ENCODE data around the gene CCR2.
"Not testable (repeated sequence)": the region's sequence is repeated elsewhere in the genome, so short reads cannot be mapped to it uniquely, and the experiment has no call there.

Gene CCR2

DNA sequence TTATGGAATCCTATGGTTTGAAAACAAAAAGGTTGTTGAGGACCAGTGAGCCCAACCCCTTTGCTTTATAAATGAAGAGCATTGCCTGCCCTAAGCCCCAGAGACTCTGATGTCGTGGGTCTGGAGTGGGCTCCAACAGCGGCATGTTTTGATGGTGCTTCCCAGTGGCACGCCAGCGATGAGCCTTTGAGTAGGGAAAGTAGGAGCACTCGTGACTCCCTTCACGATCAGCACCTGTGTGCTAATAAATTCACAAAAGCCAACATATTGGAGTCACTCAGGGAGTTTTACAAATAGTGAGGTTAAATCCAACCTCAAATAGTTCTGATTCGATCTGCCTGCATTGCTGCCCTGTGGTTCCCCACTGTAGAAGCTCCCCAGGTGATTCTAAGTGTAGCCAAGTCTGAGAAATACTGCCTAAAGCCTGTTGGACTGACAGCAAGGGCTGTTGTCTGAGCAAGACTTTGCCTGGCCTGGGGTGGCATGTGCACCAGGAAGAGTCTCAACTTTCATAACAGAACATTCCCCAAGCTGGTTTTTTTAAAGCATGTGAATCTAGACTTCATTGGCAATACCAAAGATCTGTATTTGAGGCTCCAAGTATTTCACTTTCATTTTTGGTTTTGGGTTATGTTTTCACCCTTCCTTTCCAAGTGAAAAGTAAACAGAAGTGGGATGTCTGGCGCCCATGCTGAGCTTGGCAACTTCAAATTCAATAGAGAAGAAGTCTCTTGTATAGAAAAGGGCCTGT, 26.7 kb downstream of the CCR2 start:
- no peak for DNase-seq

DNA sequence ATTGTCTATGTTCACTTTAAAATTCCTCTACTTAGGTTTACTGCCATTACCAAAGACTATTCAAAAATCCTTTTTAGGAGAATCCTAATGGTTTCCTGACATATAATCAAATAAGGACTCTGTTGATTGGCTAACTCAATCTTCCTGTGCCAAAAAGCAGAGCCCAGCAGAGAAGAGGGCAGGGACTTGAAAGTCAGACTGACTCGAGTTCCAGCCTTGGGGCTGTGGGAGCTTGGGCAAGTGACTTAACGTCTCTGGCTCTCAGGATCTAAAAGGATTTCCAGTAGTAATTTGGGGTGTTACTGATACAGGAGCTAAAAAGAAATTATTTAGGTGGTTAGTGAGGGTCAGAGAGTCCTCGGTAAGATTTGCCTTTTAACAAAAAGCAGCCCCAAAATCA, 27.7 kb downstream of the CCR2 start:
- DNase-seq: no peak

DNA sequence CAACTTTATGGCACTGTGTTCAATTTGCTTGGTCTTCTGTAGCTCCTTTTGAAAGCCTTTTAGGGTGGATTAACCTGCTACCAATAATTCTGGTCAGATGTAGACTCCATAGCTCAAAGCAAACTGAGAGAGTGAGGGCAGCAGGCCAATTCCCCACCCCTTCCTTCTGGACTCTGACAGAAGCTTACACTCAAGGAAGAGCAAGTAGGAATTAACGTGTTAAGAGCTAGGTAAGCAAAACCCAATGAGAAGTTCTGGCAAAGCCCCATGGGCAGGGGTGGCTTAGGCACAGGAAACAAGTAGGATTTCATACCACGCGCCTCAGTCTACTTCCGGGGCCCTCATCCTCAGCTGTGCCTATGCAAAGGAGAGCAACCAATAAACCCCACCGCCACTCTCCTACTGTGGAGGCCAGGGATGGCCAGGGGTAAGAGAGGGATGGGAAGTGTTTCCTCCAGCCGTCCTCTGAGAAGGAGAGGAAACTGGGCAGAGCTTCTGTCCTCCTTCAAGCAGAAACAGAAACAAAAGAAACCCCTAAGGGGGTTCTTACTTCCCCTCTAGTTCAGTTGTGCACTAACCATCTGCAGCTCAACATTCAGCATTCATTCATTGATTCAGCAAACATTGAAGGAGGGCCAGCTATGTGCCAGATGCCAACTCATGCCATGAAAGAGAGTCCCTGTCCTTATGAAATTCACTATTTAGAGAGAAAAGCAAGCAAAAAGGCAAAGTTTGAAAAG, 29.5 kb downstream of the CCR2 start:
- no peak for DNase-seq

DNA sequence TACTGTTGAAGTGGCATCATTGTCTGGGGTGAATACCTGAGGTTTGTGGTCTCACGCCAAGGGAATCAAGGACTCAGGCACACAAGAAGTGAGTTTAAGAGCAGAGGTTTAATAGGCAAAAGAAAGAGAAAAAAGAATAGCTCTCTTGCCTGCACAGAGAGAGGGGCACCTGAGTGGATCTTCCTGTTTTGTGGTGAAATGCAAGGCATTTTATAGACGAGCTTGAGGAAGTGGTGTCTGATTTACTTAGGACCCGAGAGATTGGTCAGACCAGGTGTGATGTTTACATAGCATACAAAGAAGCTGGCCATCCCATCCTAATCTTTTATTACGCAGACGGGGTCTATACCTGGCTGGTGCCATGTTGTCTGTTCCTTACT, 30.0 kb downstream of the CCR2 start:
- no peak for DNase-seq

DNA sequence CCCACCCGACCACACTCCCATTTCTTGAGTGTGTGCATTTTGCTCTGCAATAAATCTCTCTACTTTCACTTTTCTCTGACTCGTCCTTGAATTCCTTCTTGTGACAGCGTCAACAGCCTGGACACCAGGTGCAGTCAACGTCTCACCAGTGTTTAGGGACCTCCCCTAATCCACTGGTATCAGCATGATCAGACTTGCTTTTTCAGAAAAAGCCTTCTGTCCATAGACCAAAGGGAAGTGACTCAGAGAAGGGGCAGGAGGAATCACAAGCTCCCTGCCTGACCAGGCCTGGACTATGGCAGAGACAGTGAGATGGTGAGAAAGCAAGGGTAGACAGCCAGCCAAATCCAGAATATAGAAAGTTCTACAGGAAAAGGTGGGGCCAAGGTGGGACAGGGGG, 32.3 kb downstream of the CCR2 start:
- no peak for DNase-seq

DNA sequence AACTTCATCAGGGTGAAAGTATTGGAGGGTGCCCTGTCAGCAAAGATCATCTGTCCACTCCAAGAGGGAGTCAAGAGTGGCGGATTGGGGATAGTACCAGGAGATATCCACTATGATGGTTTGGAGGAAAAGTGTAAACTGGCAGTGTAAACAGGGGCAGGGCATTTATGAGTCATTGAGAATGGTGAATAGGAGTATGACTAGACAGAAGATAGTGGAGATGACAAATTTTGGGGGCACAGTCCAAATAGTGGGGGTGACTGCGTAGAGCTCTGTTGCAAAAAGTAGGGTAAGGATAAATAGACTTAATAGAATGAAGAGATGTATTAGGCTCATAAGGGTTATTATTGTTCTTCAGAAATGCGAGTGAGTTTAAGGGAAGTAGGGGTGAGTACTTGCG, 34.9 kb downstream of the CCR2 start:
- DNase-seq: not testable (repeated sequence)

DNA sequence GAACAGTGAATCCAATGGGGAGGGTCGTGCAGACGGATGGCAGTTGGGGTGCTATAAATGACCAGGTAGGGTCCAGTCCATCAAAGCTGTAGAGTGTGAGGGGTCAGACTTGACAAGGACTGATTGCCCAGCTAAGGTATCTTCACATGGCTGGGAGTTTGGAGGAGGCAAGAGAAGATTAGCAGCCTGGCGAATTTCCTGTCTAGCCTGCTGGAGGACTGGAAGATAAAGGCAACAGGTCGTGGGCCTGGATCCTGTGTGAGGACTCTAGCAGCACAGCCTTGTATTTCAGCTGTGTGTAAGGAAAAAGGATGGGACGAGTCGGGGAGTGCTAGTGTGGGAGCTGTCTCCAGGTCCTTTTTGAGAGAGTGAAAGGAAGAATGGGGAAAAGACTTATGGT, 35.4 kb downstream of the CCR2 start:
- no peak for DNase-seq

DNA sequence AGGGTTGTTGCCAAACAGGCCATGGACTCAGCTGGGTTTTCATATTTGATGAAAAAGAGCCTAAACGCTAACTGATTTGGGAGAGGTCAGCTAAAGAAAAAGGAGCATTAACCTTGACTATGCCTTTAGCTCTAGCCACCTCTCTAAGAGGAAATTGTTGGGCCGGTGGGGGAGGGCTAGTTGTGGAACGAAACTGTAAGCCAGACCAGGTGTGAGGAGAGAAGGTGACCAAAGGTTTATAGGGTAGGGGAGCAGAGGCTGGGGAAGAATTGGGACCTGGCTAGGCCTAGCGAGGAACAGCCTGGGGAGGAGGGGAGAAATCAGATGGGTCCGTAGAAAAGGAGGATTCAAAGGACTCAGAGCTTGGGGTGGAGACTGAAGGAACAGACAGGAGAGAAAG, 37.6 kb downstream of the CCR2 start:
- DNase-seq: not testable (repeated sequence)

DNA sequence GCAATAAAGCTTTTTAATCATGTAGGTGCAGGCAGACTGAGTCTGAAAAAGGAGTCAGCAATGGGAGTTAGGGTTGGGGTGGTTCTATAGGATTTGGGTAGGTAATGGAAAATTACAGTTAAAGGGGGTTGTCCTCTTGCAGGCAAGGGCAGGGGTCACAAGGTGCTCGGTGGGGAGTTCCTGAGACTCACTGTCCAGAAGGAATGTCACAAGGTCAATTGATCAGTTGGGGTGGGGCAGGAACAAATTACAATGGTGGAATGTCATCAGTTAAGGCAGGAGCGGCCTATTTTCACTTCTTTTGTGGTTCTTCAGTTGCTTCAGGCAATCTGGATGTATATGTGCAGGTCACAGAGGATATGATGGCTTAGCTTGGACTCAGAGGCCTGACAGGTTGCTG, 39.1 kb downstream of the CCR2 start:
- DNase-seq: no peak

DNA sequence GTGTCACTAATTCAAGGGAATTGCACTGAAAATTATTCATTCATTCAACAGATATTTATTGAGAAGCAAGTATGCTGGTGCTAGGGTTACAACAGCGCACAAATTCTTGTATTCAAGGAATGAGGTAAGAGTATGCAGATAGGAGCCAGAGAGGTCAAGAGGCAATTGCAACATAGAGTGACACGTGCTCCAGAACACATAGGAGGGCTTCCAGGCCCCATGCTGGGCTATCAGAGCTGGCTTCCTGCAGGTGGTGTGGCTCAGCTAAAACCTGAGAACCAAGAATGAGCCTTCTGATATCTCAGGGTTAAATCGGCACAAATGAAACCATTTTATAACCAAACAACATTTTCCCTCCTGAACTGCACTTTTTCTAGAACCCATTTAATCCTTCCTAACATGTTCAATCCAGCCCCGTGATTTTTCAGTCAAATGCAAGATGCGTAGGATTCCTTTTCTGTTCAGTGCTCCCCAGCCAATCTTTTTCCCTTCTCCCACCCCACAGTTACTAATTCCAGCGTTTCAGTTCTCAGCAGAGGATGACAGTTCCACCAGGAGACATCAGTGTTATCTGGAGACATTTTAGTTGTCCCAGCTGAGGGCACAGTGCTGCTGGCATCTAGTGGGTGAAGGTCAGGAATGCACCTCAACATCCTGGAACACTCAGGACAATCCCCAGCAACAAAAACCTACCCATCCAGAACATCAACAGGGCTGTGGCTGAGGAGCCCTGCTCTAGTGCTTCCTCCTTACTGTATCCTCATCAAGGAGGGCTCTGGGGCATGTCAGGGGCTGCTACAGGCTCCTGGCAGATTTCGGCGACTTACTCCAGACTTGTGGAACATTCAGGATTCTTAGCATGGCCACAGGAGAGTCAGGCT, 39.9 kb downstream of the CCR2 start:
- no peak for DNase-seq

DNA sequence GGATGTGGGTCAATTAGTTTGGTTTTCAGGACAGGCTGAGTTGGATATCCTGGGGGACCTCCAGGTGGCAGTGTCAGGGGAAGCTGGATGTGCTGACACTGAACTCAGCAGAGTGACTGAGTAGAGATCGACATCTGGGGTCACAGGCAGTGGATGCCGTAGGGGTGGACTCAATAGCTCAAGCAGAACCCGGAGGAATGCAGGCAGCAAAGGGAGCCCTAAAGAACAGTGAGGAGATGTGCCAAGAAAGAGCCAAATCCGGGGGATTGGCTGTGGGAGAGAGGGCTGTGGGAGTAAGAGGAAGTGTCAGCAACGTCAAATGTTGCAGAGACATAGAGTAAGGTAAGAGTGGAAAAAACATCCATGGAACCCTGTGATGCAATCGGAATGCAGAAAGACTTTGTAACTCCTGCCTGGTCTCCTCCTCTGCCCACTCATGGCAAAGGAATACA, 41.3 kb downstream of the CCR2 start:
- DNase-seq: no peak

DNA sequence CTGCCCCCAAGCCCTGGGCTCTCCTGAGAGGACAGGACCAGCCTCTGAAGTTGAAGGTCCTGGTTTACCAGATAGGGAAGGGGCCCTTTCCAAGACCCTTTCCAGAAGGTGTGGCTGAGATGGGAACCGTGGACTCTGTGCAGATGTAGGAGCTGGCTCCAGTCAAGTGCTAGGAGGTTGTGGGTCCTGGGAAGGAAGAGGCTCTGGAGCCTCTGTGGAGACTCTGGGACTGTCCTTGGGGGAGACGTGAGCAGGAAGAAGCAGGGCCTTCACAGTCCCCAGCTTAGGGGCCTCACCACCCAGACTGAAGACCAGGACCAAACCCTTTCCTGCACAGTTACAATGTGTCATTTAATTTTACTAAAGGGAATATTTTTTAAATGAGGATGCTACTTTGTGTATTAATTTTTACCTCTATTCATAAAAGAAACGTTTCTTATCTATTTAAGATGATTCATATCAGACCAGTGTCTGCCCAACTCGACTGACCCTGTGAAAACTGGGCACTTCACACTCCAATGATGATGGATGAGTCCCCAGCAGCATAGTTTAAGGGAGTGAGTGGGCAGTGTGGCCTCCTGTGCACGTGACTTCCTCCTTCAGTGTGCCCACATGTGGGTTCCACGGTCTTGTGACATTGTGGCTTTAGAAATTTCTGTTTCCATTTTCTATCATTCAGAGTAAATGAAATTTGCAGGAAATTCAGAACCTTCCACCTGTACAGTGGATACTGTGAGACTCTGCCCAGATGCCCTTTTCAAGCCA, 42.0 kb downstream of the CCR2 start:
- DNase-seq: no peak

DNA sequence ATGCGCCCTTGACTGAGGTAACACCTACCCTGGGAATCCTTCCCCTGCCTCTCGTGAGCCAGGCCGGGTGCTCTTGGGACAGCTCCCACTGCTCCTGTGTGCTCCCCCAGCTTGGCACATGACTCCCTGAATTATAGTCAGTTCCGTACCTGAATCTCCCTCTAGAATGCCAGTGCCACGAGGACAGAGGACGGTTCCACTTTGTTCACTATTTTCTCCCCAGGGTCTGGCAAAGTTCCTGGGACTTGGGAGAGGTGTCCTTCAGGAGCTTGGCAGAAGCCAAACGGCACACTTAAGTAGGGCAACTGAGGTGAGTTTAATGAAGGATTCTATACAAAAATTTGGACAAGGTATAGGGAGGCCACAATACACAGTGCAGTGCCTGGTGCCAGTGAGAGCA, 43.2 kb downstream of the CCR2 start:
- DNase-seq: no peak

DNA sequence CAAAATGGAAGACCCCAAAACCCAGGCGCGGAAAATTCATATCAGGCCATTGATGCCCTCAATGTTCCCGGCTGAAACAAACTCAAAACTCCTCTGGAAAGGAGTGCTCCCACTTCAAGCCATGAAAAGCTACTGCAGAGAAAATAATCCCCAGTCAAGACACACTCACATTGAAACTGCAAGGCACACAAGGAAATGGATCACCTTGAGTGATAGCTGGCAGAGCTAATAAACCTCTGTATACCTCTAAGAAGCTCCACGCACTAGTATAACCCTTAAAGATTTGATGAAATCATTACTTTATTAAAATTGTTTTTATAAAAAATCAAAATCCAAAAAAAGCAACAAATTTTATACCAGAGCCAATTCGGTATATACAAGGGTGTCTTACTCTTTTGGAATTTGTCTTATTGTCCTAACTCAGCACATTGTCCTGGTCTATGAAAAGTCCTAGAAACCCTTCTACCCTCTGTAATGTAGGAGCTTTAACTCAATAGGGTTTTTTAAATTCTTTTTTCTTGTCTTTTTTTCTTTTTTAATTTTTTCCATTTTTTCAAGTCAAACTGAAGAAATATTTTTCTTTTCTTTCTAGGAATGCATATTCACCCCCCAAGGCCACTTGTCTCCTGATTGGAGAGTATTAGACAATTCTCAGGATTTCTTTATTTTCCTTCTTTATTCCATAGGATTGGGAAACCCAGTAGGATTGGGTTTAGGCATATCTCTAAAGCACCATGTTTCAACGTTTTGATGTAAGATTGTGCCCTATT, 44.5 kb downstream of the CCR2 start:
- DNase-seq: no peak

DNA sequence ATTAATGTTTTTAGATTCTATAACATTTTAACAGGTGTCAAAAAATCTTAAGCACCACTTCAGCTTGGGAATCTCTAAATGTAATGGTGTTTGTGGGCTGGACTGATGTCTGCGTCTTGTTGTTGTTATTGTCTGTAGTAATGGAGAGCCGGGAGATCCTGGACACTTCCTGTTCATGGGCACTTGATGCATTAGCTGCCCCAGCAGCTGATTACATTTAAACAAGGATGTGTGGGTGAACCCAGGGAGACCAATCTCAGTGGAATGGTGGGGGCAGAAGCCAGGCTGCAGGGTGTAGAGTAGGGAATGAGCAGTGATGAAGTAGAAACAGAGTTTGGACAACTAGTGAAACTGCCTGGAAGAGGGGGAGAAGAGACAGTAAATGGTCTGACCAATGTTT, 45.2 kb downstream of the CCR2 start:
- no peak for DNase-seq

DNA sequence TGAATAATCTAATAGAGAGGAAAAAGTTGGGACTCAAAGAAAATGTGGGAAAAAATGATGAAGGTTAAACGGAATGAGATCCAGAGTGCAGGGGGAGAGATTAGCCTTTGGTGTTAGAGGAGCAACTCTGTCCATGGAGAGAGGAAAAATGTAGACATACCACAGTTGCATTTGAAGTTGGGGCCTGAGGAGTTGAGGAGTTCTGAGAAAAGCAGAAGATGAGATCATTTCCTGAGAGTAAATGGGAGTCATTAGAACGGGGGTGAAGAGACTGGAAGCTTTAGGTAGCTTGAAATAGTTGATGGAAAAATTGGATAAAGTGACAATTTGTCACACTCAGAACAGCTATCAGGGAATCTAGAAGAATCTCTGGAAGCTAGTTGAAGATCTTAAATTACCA, 45.6 kb downstream of the CCR2 start:
- DNase-seq: no peak

DNA sequence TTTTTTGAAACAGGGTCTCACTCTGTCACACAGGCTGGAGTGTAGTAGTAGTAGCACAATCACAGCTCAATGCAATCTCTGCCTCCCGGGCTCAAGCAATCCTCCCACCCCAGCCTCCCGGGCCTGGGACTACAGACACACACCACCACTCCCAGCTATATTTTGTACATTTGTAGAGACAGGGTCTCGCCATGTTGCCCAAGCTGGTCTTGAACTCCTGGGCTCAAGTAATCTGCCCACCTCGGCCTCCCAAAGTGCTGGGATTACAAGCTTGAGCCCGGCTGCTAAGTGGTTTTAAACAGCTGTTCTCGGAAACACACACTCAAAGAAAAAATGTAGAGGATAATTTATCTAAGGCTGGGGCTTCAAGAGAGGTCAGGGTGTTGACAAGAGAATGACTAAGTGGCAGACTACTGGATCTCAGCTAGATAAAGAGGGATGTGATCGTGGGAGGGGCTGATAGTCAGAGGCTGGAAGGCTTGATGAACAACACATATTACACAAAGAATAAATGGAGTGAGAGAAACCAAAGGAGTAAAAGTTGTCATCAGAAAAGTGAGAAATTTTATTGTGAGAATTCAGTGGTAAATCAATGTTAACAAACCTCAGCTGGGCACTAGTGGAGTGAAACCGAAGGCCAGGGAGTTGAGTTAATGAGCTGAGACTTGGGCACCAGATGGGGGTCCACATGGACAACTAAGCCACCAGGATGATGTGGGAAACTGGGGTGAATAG, 46.3 kb downstream of the CCR2 start:
- no peak for DNase-seq

DNA sequence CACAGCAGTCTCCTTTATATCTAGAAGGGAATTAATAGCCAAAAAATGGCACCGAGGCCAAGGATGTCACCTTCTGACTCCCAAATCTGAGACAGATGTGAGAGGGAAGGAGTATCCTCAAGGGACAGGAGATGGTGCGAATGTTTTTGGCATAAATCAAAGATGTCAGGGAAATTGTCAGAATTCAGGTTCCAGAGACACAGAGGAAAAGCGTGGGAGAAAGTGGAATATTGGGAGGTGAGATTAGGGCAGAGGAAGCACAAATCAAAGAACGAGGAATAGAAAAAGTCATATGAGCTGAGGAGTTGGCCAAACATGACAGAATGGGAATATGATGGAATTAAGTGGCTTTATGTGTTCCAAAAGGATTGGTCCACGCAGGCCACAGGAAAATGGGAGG, 46.9 kb downstream of the CCR2 start:
- DNase-seq: no peak

DNA sequence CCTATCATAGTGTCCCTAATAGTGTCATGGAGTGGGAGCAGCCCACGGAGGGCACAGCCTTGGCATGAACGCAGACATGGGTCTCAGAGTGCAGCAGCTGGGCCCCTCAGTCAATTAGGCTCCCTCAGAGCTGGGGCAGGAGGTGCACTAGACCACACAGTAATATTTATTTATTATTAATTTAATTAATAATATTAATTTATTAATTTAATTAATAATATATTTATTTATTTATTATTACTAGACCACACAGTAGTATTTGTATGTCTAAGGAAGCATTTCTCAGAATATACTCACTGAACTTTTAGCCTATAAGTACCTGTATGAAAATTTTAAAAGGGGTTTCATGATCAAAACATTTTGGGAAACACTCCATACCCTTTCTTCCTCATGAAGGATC, 47.7 kb downstream of the CCR2 start:
- DNase-seq: no peak

DNA sequence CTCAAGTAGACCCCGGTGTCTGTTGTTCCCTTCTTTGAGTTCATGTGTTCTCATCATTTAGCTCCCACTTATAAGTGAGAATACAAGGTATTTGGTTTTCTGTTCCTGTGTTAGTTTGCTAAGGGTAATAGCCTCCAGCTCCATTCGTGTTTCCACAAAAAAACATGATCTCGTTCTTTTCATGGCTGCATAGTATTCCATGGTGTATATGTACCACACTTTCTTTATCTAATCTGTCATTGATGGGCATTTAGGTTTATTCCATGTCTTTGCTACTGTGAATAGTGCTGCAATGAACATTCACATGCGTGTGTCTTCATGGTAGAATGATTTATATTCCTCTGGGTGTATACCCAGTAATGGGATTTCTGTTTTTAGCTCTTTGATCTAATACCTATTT, 49.0 kb downstream of the CCR2 start:
- DNase-seq: not testable (repeated sequence)

DNA sequence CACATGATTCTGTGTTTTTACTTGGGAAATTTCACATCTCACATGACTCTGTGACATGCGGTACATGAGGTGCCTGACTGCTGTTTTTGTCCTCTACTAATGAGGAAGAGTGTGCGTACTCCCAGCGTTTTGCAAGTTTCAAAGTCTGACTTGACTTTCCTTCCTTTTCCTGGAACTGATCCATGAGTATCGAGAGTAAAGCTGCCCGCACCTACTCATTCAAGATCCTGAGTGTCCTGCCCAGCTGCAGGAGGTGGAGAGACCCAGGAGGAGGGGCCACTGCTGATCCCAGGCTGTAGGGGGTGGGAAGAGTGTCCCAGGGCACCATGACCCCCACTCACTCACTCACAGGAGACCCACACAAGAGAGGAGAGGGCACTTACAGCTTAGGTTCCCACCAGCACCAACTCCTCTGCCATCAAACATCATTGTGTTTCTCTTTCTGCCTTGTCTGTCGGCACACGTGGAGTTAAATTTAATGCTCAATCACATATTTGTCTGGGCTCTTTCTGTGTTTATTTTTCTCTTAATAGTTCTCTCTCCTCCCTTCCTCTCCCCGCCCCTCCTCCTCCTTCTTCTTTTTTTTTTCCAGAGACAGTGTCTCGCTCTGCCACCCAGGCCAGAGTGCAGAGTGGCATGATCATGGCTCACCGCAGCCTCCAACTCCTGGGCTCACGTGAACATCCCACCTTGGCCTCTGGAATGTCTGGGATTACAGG, 51.5 kb downstream of the CCR2 start:
- no peak for DNase-seq

All from NCI-H1930 (cell line).